Brain pericyte (primary cell): ENCODE measurements around the gene ARF1.

Experiments
- DNase-seq: peaks from one replicate; pipeline ENCODE4 v3.0.0-alpha.2; 2012; ENCODE audit warnings: low read depth, low spot score

Gene ARF1

DNA sequence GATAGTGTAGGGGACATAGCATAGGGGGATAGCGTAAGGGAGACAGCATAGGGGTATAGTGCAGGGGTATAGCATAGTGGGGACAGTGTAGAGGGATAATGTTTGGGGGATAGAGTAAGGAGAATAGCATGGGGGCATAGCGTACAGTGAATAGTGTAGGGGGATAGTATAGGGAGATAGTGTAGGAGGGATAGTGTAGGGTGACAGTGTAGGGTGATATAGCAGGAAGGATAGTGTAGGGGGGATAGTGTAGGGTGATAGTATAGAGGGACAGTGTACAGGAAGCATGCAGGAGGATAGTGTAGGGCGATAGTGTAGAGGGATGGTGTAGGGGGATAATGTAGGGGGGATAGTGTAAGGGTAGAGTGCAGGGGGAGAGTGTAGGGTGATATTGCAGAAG is 11.7 kb upstream of the ARF1 start:
- DNase-seq, result no peak

DNA sequence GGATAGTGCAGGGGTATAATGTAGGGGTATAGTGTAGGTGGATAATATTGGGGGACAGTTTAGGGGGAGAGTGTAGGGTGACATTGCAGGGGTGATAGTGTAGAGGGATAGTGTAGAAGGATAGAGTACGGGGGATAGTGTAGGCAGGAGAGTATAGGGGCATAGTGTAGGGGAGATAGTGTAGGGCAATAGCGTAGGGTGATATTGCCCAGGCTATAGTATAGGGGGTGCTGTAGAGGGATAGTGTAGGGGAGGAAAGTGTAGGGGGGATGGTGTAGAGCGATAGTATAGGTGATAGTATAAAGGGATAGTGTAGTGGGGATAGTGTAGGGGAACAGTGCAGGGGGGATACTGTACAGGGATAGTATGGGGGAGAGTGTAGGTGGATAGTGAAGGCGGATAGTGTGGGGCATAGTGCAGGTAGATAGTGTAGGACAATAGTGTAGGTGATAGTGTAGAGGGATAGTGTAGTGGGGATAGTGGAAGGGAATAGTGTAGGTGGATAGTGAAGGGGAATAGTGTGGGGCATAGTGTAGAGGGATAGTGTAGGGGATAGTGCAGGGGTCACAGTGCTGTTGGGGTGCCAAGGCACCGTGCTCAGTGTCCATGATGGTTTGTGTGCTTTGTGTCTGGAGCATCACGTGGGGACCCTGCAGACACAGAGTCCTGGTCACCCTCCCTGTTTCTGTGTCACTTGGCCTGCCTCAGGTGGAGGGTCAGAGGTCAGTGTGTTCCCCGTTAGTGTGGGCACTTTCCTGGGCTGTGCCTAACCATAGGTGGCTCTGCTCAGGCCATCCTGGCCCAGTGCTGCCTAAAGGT is 10.5 kb upstream of the ARF1 start:
- DNase-seq, result no peak

DNA sequence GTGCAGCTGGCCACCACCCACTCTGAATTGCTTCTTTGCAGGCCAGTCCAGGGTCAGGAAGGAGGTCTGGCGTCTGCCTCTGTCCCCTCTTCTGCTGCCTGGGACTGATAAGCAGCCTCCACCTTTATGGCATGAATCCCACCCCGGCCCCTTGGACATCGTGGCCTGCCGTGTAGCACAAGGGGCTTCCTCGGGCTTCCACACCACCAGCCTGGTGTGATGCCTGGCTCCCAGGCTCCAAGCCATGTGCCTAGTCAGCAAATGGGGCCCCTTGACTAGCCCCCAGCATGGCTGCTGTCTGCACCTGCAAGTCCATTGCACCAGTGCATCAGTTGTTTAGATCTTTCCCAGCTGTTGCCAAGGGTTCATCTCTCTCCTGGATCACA is 9.9 kb upstream of the ARF1 start:
- no peak for DNase-seq

DNA sequence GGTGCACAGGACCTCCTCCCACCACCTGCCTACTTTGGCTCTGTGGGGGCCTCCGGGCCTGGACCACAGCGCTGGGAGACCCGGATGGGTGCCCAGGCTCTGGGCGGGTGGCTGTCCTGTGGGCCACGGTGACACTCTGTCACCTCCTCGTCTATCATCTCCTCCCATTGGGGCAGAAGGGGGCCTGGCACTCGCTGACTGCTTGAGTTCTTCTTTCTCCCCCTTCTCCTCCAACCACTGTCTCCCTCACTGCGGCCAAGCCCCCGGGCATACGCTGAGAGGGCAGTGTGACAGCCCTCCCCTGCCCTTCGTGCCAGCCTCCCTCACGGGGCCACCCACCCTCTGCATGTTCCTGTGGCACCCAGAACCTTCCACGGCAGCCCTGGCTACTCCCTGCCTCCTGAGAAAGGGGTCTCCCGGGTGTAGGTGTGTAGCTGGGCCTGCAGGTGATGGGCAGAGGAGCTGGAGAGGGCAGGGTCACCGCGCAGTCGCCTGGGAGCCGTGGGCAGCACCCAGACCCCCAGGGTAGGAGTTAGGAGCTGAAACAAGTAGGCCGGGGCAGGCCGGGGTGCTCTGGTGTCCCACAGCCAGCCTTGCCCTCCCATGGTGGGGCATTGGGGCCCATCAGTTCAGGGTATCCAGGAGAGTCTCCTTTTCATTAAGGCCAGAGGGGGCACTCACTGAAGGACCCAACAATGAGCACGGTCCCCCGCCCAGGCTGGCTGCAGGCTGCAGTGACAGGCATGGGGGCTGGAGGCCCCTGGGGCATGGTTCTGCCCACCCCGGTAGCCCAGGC is 9.2 kb upstream of the ARF1 start:
- no peak for DNase-seq

DNA sequence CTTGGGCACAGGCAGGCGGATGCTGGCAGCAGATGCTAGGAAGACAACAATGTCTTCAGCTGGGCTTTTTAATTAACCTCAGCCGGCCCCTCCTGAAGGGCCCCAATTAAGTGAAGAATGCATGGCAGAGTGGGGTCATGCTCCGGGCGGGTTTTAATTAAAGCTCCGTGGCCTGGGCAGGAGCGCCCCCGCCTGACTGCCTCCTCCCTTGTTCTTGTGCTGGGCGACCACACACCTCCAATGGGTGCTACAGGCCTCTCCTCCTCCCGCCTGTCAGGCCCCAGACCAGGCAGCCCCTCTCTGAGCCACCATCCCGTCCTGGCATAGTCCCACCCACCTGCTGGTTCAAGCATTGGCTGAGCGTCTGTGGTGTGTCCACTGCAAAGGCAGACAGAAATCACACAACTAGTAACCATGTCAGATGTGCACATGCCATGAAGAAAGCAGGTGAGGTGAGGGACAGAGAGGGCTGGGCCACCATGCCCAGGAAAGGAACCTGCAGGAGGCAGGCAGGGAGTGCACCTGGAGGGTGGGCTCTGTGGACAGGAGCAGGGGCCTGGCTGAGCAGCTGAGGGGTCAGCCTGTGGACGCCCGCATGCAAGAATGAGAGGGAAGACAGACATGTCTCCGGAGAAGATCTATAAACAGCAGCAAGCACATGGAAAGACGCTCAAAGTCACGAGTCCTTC is 8.5 kb upstream of the ARF1 start:
- DNase-seq, result no peak

DNA sequence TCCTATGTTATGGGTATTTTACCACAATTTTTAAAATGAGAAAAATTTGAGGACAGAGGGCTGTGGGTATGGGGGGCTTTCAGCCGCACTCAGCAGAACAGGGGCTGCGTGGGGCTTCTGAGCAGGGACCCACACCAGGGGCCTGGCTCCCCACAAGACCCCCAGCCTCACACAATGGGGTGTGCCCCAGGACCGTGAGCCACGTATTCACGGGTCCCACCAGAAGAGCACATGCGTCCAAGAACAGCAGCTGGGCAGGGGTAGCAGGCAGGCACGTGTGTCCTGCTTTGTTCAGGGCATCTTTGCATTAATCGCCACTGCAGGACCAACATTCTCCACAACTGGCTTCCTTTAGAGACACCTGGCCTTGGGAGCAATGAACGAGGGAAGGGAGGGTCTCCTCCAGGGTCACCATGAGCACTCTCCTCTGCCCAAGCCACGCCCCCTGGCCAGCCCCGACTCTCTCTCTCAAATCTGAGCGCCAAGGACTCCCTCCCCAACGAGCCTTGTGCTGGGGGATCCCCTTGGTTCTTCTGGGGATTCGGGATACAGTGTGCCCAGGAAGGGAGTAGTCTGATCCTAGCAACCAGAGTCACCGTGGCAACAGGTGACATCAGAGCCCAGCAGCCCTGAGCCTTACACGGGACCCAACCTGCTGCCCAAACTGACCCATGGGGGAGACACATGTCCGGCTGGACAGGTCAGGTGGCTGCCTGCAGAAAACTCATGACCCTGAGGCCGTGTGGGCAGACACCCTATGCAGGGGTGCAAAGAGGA is 7.4 kb upstream of the ARF1 start:
- no peak for DNase-seq

DNA sequence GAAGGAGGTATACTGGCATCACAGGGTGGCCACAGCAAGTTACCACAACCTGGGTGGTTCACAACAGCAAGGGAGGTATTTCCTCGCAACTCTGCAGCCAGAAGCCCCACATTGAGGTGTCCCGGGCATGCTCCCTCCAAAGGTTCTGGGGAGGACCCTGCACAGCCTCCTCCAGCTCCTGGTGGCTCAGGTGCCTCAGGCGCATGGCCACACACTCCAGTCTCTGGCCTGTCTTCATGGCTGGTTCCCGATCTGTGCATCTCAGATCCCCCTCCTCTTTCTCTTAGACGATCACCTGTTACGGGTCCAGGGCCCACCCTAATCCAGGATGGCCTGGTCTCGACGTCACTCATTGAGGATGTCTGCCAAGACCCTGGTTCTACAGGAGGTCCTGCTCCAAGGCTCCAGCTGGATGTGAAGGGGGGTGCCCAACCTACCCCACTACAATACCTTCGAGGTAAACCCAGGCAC is 6.7 kb upstream of the ARF1 start:
- DNase-seq, result no peak

DNA sequence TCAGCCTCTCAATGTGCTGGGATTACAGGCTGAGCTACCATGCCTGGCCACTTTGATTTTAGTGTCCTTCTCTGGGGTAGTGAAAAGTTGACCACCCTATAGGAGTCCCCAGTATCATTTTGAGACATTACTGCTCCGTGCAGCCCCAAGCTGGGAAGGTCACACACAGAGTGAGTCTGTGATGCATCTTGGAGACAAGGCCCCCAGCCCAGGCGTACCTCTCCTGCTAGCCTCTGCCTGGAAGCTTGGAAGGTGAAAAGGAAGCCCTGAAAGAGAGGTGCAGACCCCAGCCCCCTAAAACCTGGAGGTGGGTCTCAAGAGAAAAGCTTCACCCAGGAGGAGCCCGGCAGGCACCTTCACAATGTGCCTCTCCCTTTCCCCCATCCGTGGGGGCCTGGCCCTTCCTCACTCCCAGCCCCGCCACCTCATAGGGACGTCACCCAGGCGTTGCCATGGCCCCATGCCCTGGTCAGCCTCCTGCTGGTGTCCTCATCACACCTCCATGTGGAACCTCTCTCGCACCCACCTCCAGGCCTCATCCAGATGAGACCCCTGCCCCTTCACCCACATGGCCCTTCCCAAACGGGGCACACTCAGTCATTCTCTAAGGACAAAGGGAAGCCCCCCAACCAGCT is 5.6 kb upstream of the ARF1 start:
- no peak for DNase-seq

DNA sequence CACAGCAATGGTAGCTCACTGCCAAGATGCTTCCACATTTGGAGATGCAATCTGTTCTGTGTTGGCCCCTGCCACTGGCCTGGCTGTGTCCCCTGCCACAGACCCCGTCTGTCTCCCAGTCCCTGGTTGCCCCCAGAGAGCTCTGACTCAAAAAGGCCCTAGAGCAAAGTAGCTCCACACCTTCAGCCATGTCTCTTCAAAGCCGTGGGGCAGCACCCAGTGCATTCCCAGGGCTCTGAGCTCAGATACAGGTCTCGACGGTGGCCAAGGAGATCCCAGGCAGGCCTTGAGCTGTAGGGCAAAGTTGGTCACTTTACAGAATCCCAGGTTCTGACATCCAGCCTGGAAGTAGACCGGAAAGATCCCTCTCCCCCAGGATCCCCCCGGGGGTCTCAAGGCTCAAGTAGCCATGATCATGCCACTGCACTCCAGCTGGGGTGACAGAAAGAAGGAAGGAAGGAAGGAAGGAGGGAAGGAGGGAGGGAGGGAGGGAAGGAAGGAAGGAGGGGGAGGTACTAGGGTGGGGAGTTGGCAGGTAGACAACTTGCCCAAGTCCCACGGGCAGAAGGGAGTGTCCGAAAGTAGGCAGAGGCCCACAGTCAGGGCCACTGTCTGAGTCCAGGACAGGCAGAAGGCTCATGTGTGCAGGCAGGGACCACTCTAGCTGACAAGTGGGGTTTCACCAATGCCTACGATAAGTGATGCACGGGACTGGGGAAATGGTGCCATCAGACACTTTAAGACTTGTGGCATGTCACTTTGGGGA is 4.8 kb upstream of the ARF1 start:
- no peak for DNase-seq

DNA sequence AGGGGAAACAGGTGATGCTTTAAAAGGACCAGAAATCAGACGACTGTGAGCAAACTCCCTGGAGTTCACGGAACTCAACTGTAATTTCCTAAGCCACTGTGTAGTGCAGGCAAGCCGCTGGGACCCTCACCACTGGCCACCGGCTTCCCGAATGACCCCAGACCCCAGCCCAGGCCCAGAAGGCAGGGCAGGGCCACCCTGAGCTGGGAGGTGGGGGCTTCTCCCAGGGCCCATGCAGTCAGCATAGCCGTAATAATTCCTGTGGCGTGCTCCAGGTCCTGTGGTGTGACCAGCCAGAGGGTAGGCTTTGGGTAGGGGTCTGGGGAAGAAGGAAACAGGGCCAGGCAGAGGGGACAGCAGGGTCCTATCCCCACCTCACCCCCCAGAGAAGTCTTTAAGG is 3.5 kb upstream of the ARF1 start:
- no peak for DNase-seq

DNA sequence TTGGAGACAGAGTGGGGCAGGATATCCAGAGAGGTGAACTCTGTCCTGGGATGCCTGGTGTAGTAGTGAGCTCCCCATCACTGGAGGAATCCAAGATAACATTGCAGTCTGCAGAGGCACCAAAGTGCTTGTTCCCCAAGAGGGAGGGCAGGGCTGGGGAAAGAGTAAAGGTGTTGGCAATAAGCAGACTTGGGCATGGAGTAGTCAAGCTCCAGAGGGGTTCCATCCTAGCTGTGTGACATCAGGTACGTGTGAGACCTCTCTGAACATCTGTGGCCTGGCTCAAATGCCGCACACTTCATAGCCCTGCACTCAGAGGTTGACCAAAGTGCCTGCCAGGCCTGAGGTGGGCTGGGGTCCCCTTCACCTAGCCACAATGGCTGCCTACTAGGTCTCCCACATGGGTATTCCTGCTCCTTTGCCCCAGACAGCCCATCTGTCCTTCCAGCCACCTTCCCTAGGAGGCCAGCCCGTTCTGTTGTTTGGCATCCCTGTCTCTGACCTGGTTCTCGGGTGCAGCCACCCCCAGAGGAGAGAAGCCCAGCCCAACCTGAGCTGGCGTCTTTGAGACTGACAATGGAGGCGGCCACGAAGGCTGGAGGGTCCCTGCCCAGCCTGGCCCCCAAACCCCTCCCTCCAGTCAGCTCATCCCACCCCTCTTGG is 2.8 kb upstream of the ARF1 start:
- no peak for DNase-seq

DNA sequence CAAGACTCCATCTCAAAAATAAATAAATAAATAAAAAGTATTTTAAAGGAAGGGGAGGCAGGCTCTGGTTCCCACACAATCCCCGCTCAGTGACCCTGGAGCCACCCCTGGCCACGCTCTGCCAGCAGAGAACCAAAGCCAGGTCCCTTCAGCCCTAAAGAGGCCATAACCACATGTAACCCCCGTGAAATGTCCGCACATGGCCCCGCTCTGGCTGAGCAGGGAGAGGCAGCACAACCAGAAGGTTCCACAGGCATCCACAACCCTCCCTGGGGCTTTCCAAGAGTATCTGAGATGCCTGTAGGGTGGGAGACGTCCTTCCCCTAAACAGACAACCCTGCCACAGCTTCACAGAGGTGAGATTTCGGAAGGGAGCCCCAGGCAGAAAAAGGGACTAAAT is 1.4 kb upstream of the ARF1 start:
- no peak for DNase-seq

DNA sequence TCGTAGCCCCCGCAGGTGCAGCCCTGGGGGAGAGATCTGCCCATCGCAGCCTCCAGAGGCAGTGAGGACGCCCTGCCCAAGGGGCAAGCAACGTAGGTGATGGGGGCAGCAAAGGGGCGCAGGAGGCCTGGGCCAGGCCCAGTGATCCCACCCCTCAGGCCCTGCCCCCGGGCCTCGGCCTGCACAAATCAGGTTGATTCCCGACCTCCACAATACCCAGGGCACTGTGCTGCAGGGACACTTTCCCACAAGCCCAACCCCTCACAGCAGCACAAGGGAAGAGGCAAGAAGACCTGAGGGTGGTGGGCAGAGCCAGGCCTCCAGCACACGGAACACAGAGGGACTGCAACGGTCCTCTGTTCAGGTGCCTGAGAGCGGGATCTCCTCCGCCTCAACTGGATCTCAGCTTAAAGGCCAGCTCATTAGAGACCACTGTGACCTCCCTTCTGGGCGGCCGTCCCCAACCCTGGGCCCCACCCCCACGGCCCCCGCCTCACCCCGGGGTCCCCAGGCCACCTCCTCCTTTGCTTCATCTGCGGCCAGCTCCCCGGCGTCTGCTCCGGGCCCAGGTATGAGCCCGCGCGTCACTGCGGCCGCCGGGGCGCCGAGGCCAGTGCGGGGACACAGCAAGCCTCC is 812 bp upstream of the ARF1 start:
- DNase-seq, result no peak

DNA sequence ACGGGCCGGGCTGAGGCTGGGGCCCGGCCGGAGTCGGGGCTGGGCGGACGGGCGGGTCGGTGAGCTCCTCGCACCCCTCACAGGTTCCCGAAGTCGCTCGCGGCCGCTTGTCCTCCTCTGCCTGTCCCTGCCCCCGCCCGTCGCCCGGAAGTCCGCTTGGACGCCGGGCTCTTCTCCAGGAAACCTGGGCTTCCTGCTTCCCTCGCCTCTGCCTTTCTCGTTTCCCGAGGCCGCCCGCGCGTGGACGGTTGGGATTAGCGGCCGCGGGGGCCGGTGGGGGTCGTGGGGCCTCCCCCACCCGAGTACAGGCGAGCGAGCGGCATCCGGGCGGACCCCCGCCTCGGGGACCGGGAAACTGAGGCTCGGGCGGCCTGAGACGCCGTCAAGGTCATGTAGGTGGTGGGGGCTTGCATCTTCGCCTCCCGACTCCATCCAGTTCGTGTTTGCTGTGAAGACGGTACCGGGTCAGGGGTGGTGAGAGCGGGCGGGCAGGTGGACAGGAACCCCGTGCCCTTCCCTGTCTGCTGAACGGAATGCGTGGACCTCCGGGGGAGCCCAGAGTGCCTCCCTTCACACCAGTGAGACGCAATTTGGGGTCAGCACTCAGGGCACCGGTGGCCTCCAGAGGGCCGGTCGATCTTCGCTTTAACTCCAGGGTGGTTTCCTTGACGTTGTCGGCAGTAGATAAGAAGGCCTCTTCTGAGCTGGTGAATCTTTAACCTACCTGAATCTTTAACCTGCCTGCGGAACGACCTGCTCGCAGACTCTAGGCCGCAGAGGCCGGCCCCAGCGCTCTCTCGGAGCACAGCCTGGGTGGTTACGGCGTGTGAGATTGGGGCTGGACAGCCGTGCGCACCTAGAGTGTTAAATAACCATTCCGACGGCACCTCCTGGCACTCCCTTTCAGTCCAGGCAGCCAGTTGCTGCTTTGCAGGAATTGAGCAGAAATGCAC is 686 bp downstream of the ARF1 start:
- no peak for DNase-seq

DNA sequence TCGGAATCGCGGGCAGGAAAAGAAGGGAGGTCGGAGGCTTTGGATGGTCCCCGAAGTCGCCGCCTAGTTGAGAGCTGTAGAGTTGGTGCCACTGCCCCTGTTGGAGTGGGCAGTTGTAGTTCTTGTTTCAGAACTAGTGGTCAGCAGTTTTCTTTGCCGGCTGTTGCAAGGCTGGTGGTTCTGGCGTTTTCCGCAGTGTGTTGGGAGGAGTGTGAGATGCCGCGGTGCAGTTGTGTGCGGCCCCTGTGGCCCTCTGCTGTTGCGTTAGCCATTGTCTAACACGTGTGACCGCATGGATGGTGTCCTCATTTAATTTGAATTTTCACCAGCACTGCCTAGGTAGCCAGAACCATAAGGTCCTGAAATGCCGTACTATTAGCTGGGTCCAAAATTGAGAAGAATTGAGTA is 1.4 kb downstream of the ARF1 start:
- DNase-seq, result no peak

DNA sequence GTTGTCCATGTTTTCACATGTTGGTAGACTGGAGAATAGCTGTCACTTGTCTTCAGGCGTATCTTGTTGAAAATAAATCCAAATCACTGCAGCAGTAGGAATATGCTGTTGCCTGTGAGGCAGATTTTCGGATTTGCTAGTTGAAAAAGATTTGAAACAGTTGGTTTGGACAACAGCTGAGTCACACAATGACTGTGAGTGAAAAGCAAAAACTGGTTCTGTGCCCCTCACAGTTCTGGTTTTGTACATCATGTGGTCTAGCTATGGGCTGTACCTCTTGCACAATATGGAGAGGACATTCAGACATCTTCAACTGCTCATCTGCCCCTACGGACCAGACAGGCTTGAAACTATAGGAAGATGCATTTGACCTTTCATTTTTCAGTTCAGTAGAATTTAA is 1.8 kb downstream of the ARF1 start:
- DNase-seq, result no peak

DNA sequence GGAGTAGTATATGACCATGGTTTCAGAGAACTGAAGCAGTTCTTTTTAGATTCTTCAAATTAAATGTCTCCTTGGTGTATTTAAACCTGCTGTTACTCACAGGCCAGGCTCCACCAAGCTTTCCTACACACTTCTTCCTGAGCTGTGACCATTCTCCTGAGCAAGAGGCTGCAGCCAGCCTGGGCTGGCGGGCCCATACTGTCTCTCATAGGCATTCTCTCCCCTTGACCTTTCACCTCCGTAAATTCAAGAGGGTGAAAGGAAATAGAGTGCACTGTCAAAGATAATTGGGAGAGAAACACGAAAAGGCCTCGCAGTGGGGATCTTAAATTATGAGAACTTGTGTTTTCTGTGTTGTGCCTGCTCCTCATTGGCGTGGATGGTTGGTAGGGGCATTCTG is 2.3 kb downstream of the ARF1 start:
- DNase-seq, result no peak

DNA sequence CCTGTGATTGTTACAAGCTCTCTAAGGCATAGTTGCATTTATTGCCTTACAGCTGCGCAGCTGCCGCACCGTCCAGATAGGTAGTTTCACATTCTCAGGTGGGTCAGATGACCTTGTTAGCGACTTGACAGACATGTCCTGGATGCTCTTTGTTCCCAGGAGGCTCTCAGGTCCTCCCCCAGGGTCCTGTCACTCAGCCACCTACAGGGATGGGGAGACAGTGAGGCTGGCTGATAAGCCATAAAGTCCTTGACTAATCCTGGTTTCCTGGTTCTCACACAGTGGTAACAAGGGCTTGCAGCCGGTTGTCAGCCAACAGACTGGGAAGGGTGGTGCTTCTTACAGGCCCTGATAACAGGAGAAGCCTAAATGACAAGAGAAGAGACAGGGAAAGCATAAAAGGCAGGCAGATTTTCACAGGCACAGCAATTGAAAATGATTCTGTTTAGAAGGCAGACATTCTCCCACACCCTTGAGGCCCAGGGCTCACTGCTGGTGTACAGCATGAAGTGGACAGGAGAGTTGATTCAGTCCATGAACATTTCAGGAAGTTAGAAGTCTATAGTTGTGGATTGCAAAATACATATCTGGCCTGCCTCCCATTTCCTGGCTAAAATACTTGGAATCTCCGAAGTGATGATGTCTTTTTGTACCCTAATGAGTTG is 2.9 kb downstream of the ARF1 start:
- no peak for DNase-seq
